ENCODE results near the gene TRIM54.

Gene TRIM54

GRCh38 chr2:27262379-27263286, 19.6 kb upstream of the TRIM54 start, which contains the start of gene SLC30A3:
TSS of gene SLC30A3 (minus strand) at chr2:27263047. CDS start at chr2:27262906, 141 bp downstream.
- Histone ChIP-seq H3K4me1 (ENCODE audit: control insufficient read depth, insufficient read depth, low read length) (peaks cover 9% of the 10 kb centered on the region), H3K36me3 (ENCODE audit: control insufficient read depth in 2 of 2, insufficient read depth in 1 of 2, low read length in 2 of 2) (peaks cover 0 to 5% of the 10 kb centered on the region in 2 experiments; a peak in 1 of 3 replicates), H3K4me3 (ENCODE audit: low read depth, low read length) (peak within 1 kb of the TSS; percentile 50), H3K27ac (ENCODE audit: extremely low read depth, low read depth, low read length) (peak within 1 kb of the TSS; percentile 60; the same call in 1 of the 2 replicates), H3K9me3 (ENCODE audit: control insufficient read depth, insufficient read depth, low read depth, low read length) (no peaks in the 10 kb centered on the region)
- POLR2A ChIA-PET: interaction anchor here (0.8 kb wide), 2 partner anchors 31 kb away, joined by 3 to 4 read pairs; no protein-coding TSS in a partner anchor
- CTCF ChIA-PET: interaction anchor here (0.7 to 6.2 kb wide), 6 partner anchors 12 to 148 kb away, joined by 3 to 96 read pairs (median 4); partner anchors contain the start of gene TRIM54
- TF ChIP-seq ZNF768 (tag by site-specific recombination; IDR thresholded peaks at IDR 0.05): no peak
- TF ChIP-seq PRDM6 (tag by site-specific recombination; IDR thresholded peaks at IDR 0.05): no peak
- TF ChIP-seq ZNF366 (tag by site-specific recombination; conservative IDR thresholded peaks at IDR 0.05): no peak
- TF ChIP-seq ZSCAN23 (tag by site-specific recombination; IDR thresholded peaks at IDR 0.05): no peak
- no peak for TF ChIP-seq TCF7L2 (IDR thresholded peaks at IDR 0.05; ENCODE audit: borderline replicate concordance, low read depth, low read length)
- TF ChIP-seq ZNF843 (tag by site-specific recombination; IDR thresholded peaks at IDR 0.05): no peak
- TF ChIP-seq ZNF114 (tag by site-specific recombination; IDR thresholded peaks at IDR 0.05): no peak
- TF ChIP-seq AEBP2 (tag by site-specific recombination; IDR thresholded peaks at IDR 0.05; ENCODE audit: borderline replicate concordance): no peak
- TF ChIP-seq ZNF112 (tag by site-specific recombination; IDR thresholded peaks at IDR 0.05): no peak
- no peak for TF ChIP-seq ZNF571 (tag by site-specific recombination; IDR thresholded peaks at IDR 0.05)
- peak; percentile 76 for TF ChIP-seq SP2 (tag by site-specific recombination; IDR thresholded peaks at IDR 0.05)
- TF ChIP-seq PRDM1 (tag by site-specific recombination; IDR thresholded peaks at IDR 0.05): no peak
- TF ChIP-seq ZFP69B (tag by site-specific recombination; IDR thresholded peaks at IDR 0.05): no peak
- TF ChIP-seq ZIC2 (tag by site-specific recombination; IDR thresholded peaks at IDR 0.05): no peak; the same call in 1 of the 2 replicates
- peak; percentile 51; the same call in 1 of the 2 replicates for TF ChIP-seq KLF9 (tag by site-specific recombination; IDR thresholded peaks at IDR 0.05; ENCODE audit: low read depth)
- 0 out of 2 replicates have a peak, but pooled peaks have one; percentile 17 for TF ChIP-seq YY1 (tag by site-specific recombination; IDR thresholded peaks at IDR 0.05)
- TF ChIP-seq ZNF600 (tag by site-specific recombination; IDR thresholded peaks at IDR 0.05): no peak; the same call in 1 of the 2 replicates
- peak; percentile 76 for TF ChIP-seq ZBTB26 (tag by site-specific recombination; optimal IDR thresholded peaks at IDR 0.05)
- peak; percentile 82 for TF ChIP-seq GLIS2 (tag by site-specific recombination; IDR thresholded peaks at IDR 0.05)
- TF ChIP-seq ZNF677 (tag by site-specific recombination; IDR thresholded peaks at IDR 0.05): no peak
- TF ChIP-seq ZNF76 (tag by site-specific recombination; IDR thresholded peaks at IDR 0.05; ENCODE audit: borderline replicate concordance, low read depth): no peak
- TF ChIP-seq ZNF148 (tag by site-specific recombination; IDR thresholded peaks at IDR 0.05; ENCODE audit: borderline replicate concordance): no peak
- no peak for TF ChIP-seq ZNF391 (tag by site-specific recombination; IDR thresholded peaks at IDR 0.05; ENCODE audit: borderline replicate concordance, low read depth)
- TF ChIP-seq ATF2 (tag by site-specific recombination; IDR thresholded peaks at IDR 0.05; ENCODE audit: low read depth): no peak
- TF ChIP-seq ZNF692 (tag by site-specific recombination; IDR thresholded peaks at IDR 0.05): no peak; the same call in 1 of the 2 replicates
- no peak for TF ChIP-seq SCRT1 (tag by site-specific recombination; IDR thresholded peaks at IDR 0.05; ENCODE audit: borderline replicate concordance)
- no peak for TF ChIP-seq ZNF132 (tag by site-specific recombination; IDR thresholded peaks at IDR 0.05; ENCODE audit: borderline replicate concordance)
